B cell (primary cell): ENCODE measurements around the gene CATSPERD. TPM values are rescaled to one million over a fixed set of nuclear protein-coding genes. Genes with fewer than 3 reads are reported as not detected.

Experiments used
- ATAC-seq: fragments of 200-7000 bp; cut with Tn5 transposase; one replicate; pipeline ENCODE4 v1.10.0; 2021; ENCODE audit warnings: low read depth, mild to moderate bottlenecking, moderate number of reproducible peaks, moderate library complexity
- CTCF ChIA-PET: fragments of 350-600 bp; sonication (Branson Sonifier 250); formaldehyde crosslinking; loops from one replicate; lab custom pipeline; 2021; ENCODE audit warnings: antibody characterized with exemption, inconsistent platforms; lab: Charles Lee
- POLR2A ChIA-PET: fragments of 350-600 bp; sonication (Branson Sonifier 250); formaldehyde crosslinking; loops from one replicate; lab custom pipeline; 2021; ENCODE audit warnings: antibody characterized with exemption; lab: Charles Lee
- DNase-seq: peaks from one replicate; pipeline ENCODE4 v3.0.0; 2013
- H2AFZ ChIP-seq: 2 replicates; pipeline ENCODE4 v1.6.1; 2012; ENCODE audit warnings: mild to moderate bottlenecking, low read depth, low read length; ENCODE audit not compliant: insufficient read depth, poor library complexity, severe bottlenecking
- H3K27ac ChIP-seq, 2 donors: 1 replicate in 1 of 2; 2 replicates in 1 of 2; pipeline ENCODE4 v1.5.1; 2012 to 2013; ENCODE audit warnings: low read length in 2 of 2, mild to moderate bottlenecking in 2 of 2, moderate library complexity in 1 of 2
- H3K27me3 ChIP-seq, 4 experiments: fragments of 200-600 bp in 1 of 4; sonication (generic) in 1 of 4; replicated peaks in 1 of 4; 1 replicate in 2 of 4; 2 replicates in 2 of 4; pipeline versions ENCODE4 v1.6.1 to v1.7.0; 2013 to 2016; ENCODE audit warnings: low read length in 3 of 4, mild to moderate bottlenecking in 2 of 4, mixed read lengths in 1 of 4, moderate library complexity in 1 of 4; ENCODE audit not compliant: insufficient read depth in 4 of 4, control insufficient read depth in 3 of 4; ENCODE audit errors: control extremely low read depth in 1 of 4
- H3K36me3 ChIP-seq, 2 experiments: replicated peaks in 1 of 2; 1 replicate in 1 of 2; 2 replicates in 1 of 2; pipeline versions ENCODE4 v1.6.1 to v1.7.1; 2013; ENCODE audit warnings: low read length in 1 of 2; ENCODE audit not compliant: insufficient read depth in 2 of 2, control insufficient read depth in 1 of 2; ENCODE audit errors: control extremely low read depth in 1 of 2, extremely low read depth in 1 of 2
- H3K4me1 ChIP-seq, 2 donors: fragments of 200-600 bp in 1 of 2; sonication (generic) in 1 of 2; 1 replicate in 1 of 2; 2 replicates in 1 of 2; pipeline versions ENCODE4 v1.5.1 to v1.6.1; 2013 to 2017; ENCODE audit warnings: low read length in 2 of 2; ENCODE audit not compliant: control insufficient read depth in 2 of 2, insufficient read depth in 2 of 2
- H3K4me2 ChIP-seq: replicated peaks from 2 replicates; pipeline ENCODE3; 2012; ENCODE audit warnings: mild to moderate bottlenecking, low read depth, low read length; ENCODE audit not compliant: poor library complexity, severe bottlenecking
- H3K4me3 ChIP-seq, 5 experiments: fragments of 200-600 bp in 1 of 5; sonication (generic) in 1 of 5; 1 replicate in 3 of 5; 2 replicates in 2 of 5; pipeline versions ENCODE4 v1.5.1 to v1.7.0; 2011 to 2016; ENCODE audit warnings: low read length in 4 of 5, mild to moderate bottlenecking in 4 of 5, low read depth in 2 of 5, control low read depth in 1 of 5, moderate library complexity in 1 of 5; ENCODE audit not compliant: insufficient read depth in 1 of 5; ENCODE audit errors: control extremely low read depth in 1 of 5, extremely low read depth in 1 of 5
- H3K79me2 ChIP-seq: fragments of 200-600 bp; sonication (generic); one replicate; pipeline ENCODE4 v1.6.0; 2016; ENCODE audit warnings: low read length; ENCODE audit not compliant: control insufficient read depth, insufficient read depth
- H3K9ac ChIP-seq: fragments of 200-600 bp; sonication (generic); 2 replicates; pipeline ENCODE4 v1.6.1; 2017; ENCODE audit warnings: mild to moderate bottlenecking, low read length, moderate library complexity
- H3K9me3 ChIP-seq, 3 donors: one replicate each; pipeline versions ENCODE4 v1.6.1 to v1.7.1; 2013; ENCODE audit warnings: low read length in 2 of 3; ENCODE audit not compliant: control insufficient read depth in 2 of 3, insufficient read depth in 1 of 3; ENCODE audit errors: control extremely low read depth in 1 of 3
- H4K20me1 ChIP-seq: 2 replicates; pipeline ENCODE4 v1.6.0; 2012; ENCODE audit warnings: mild to moderate bottlenecking, low read length; ENCODE audit not compliant: insufficient read depth, control insufficient read depth, poor library complexity, severe bottlenecking
- H3K27ac Mint-ChIP-seq: one replicate; pipeline ENCODE4 v1.8.0; 2021; ENCODE audit warnings: mixed read lengths
- H3K27me3 Mint-ChIP-seq: one replicate; pipeline ENCODE4 v1.8.0; 2021; ENCODE audit warnings: mixed read lengths
- H3K4me1 Mint-ChIP-seq: one replicate; pipeline ENCODE4 v1.8.0; 2021; ENCODE audit warnings: mixed read lengths
- H3K4me3 Mint-ChIP-seq: one replicate; pipeline ENCODE4 v1.8.0; 2021; ENCODE audit warnings: mixed read lengths
- H3K9me3 Mint-ChIP-seq: one replicate; pipeline ENCODE4 v1.8.0; 2022; ENCODE audit warnings: mixed read lengths; ENCODE audit not compliant: insufficient read depth
- CTCF ChIP-seq: fragments of 200-600 bp; IDR thresholded peaks from one replicate; pipeline ENCODE4 v1.8.0; 2022; ENCODE audit warnings: antibody characterized with exemption, mild to moderate bottlenecking
- EZH2 ChIP-seq: IDR thresholded peaks from 2 replicates; pipeline ENCODE4 v1.6.1; 2012; ENCODE audit warnings: borderline replicate concordance, low read depth, mild to moderate bottlenecking, moderate library complexity, low read length; ENCODE audit not compliant: insufficient read depth, poor library complexity, severe bottlenecking
- WGBS: methylation state at CpG from one replicate; pipeline ENCODE4 v1.1.5; 2013; ENCODE audit warnings: missing lambda C conversion rate; ENCODE audit not compliant: insufficient coverage; 5-methylcytosine and 5-hydroxymethylcytosine counted together
- intact Hi-C: fragments of 100-400 bp; cut with micrococcal nuclease; formaldehyde crosslinking; loops from one replicate; pipeline ENCODE4 v1.10.0; 2022
- polyA plus RNA-seq: library from polyadenylated mRNA; depleted of rRNA; stranded (reverse); fragments of >200 nt; gene quantifications from 2 replicates; pipeline ENCODE4 v1.2.3, GENCODE V29; 2012
- total RNA-seq, 2 donors: library from RNA; stranded (reverse); fragments of 120-200 nt in 1 of 2; gene quantifications; 1 replicate in 1 of 2; 2 replicates in 1 of 2; pipeline versions ENCODE4 v1.2.3 to v1.2.4, GENCODE V29; 2013 to 2022

Gene CATSPERD
- total and polyA plus RNA-seq, 2 donors (not counting 1 experiment from before 2014, with no cell fraction given): not detected

DNA sequence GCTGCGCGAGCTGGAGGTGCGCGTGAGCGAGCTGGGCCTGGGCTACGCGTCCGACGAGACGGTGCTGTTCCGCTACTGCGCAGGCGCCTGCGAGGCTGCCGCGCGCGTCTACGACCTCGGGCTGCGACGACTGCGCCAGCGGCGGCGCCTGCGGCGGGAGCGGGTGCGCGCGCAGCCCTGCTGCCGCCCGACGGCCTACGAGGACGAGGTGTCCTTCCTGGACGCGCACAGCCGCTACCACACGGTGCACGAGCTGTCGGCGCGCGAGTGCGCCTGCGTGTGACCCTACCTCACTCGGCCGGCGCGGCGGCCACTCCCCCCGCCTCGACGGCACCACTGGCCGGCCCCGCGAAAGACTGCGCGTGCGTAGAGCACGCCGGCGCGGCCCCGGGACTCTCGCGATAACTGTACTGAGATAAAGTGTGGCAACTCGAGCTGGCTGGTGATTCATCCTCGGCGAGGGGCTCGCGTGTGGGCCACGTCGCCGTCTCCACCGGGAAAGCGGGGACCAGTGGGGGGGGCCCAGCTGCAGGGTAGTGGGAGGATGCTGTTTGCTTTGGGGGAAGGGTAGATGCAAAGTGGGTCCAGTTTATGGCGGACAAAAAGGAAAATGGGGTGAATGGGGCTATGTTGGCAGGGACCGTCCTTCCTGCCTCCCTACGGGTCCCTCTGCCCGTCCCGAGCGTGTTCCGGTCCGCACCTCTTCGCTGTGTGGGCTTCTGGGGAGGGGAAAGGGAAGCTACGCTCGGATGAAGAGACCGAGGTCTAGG lies 107.6 kb downstream of the CATSPERD start:
- Histone ChIP-seq H3K4me2 (peak overlapping the region; percentile 68), H4K20me1 (no peaks in the 10 kb centered on the region), H3K27me3 (peaks cover 0 to 28% (median 7%) of the 10 kb centered on the region in 4 experiments), H3K36me3 (no peaks in the 10 kb centered on the region), H3K9me3 (peaks cover 0 to 64% (median 0%) of the 10 kb centered on the region in 3 donors), H3K79me2 (no peaks in the 10 kb centered on the region), H3K27ac (peak overlapping the region; percentile 34 to 67), H3K4me1 (peaks cover 16 to 30% of the 10 kb centered on the region in 2 donors), H3K9ac (peak overlapping the region; percentile 57), H3K4me3 (peak overlapping the region; percentile 36 to 75 (median 59)), H2AFZ (peak overlapping the region; percentile 74)
- WGBS: 1% methylated on average over 91 of the region's 91 CpGs
- peak overlapping the region; percentile 93 for H3K27ac Mint-ChIP-seq
- intact Hi-C loops: loop anchor here (1.0 kb wide), 1 partner anchor 76 kb away; the partner anchor contains the start of gene VMAC
- peaks cover 4% of the 10 kb centered on the region for H3K27me3 Mint-ChIP-seq
- DNase-seq (peak; percentile 91), ATAC-seq (peak; percentile 79)
- no peaks in the 10 kb centered on the region for H3K9me3 Mint-ChIP-seq
- H3K4me1 Mint-ChIP-seq: peaks cover 19% of the 10 kb centered on the region
- TF ChIP-seq EZH2 (no peak), CTCF (no peak)
- POLR2A ChIA-PET: interaction anchor here (0.6 to 1.1 kb wide), 8 partner anchors 20 to 1622 kb away, joined by 3 to 9 read pairs (median 4); partner anchors contain the start of genes CATSPERD, LONP1, NDUFA11 and RANBP3
- H3K4me3 Mint-ChIP-seq: peak overlapping the region; percentile 92
- CTCF ChIA-PET: interaction anchor here (1.8 kb wide), 1 partner anchor 24 kb away, joined by 6 read pairs; no protein-coding TSS in a partner anchor

Other genes starting within 250 kb of the CATSPERD start
- gene TINCR, start 152.7 kb upstream of the CATSPERD start, total RNA-seq: 0.42 and 1.00 TPM in 2 replicates
- gene TINCR, start 152.7 kb upstream of the CATSPERD start, polyA plus RNA-seq: 0.37 and 0.54 TPM in 2 replicates
- 242 and 257 TPM in 2 replicates for gene SAFB2, start 97.9 kb upstream of the CATSPERD start, total RNA-seq
- 76.5 and 91.1 TPM in 2 replicates for gene SAFB2, start 97.9 kb upstream of the CATSPERD start, polyA plus RNA-seq
- 221 and 237 TPM in 2 replicates for gene SAFB, start 97.6 kb upstream of the CATSPERD start, total RNA-seq
- gene SAFB, start 97.6 kb upstream of the CATSPERD start, polyA plus RNA-seq: 91.0 and 127 TPM in 2 replicates
- 30.8 and 34.5 TPM in 2 replicates for gene MICOS13, start 40.1 kb upstream of the CATSPERD start, total RNA-seq
- gene MICOS13, start 40.1 kb upstream of the CATSPERD start, polyA plus RNA-seq: 29.8 and 41.9 TPM in 2 replicates
- gene HSD11B1L, start 39.6 kb upstream of the CATSPERD start, total RNA-seq: 1.4 and 1.8 TPM in 2 replicates
- 4.5 and 4.6 TPM in 2 replicates for gene HSD11B1L, start 39.6 kb upstream of the CATSPERD start, polyA plus RNA-seq
- 895 and 983 TPM in 2 replicates for gene RPL36, start 30.3 kb upstream of the CATSPERD start, total RNA-seq
- 551 and 899 TPM in 2 replicates for gene RPL36, start 30.3 kb upstream of the CATSPERD start, polyA plus RNA-seq
- gene LONP1, start 491 bp upstream of the CATSPERD start, total RNA-seq: 67.2 and 70.3 TPM in 2 replicates
- gene LONP1, start 491 bp upstream of the CATSPERD start, polyA plus RNA-seq: 60.1 and 65.6 TPM in 2 replicates
- 5.4 and 5.6 TPM in 2 replicates for gene PRR22, start 64.1 kb downstream of the CATSPERD start, total RNA-seq
- 3.4 and 4.1 TPM in 2 replicates for gene PRR22, start 64.1 kb downstream of the CATSPERD start, polyA plus RNA-seq
- gene DUS3L, start 70.5 kb downstream of the CATSPERD start, total RNA-seq: 79.0 and 84.6 TPM in 2 replicates
- gene DUS3L, start 70.5 kb downstream of the CATSPERD start, polyA plus RNA-seq: 118 and 202 TPM in 2 replicates
- gene NRTN, start 84.4 kb downstream of the CATSPERD start, total RNA-seq: 0.36 TPM in 1 of 2 replicates, not detected in the other
- 0.27 and 2.2 TPM in 2 replicates for gene NRTN, start 84.4 kb downstream of the CATSPERD start, polyA plus RNA-seq
- not detected in 2 replicates for gene FUT6, start 119.1 kb downstream of the CATSPERD start, total RNA-seq
- gene FUT6, start 119.1 kb downstream of the CATSPERD start, polyA plus RNA-seq: 0.03 TPM in 1 of 2 replicates, not detected in the other
- not detected in 2 replicates for gene FUT3, start 130.8 kb downstream of the CATSPERD start, total RNA-seq
- not detected in 2 replicates for gene FUT3, start 130.8 kb downstream of the CATSPERD start, polyA plus RNA-seq
- gene FUT5, start 149.9 kb downstream of the CATSPERD start, total RNA-seq: 0.27 TPM in 1 of 2 replicates, not detected in the other
- 0.56 TPM in 1 of 2 replicates, not detected in the other for gene FUT5, start 149.9 kb downstream of the CATSPERD start, polyA plus RNA-seq
- gene NDUFA11, start 183.2 kb downstream of the CATSPERD start, total RNA-seq: 107 and 115 TPM in 2 replicates
- gene NDUFA11, start 183.2 kb downstream of the CATSPERD start, polyA plus RNA-seq: 114 and 276 TPM in 2 replicates
- gene VMAC, start 184.2 kb downstream of the CATSPERD start, total RNA-seq: 27.1 and 27.8 TPM in 2 replicates
- 27.2 and 27.7 TPM in 2 replicates for gene VMAC, start 184.2 kb downstream of the CATSPERD start, polyA plus RNA-seq
- gene CAPS, start 193.6 kb downstream of the CATSPERD start, total RNA-seq: 40.0 and 46.5 TPM in 2 replicates
- gene CAPS, start 193.6 kb downstream of the CATSPERD start, polyA plus RNA-seq: 58.4 and 65.7 TPM in 2 replicates